ENCODE results near the gene GFRA1.
"Not testable (repeated sequence)": the region's sequence is repeated elsewhere in the genome, so short reads cannot be mapped to it uniquely, and the experiment has no call there.

GFRA1 gene

DNA sequence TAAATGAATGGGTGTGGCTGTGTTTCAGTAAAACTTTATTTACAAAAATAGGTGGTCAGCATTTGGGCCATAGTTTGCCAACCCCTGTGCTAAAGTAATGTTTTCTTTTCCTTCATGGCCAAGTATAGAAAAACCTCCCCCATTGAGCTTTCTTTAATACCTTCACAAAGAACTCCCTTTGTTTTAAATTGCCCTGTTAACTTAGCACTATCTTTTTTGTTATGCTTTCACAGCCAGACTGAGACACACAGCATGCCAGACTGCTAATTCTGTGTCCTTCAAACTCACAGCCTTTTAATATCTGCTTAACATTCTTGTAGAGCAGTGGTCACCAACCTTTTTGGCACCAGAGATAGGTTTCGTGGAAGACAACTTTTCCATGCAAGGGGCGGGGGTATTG lies 78.0 kb downstream of the GFRA1 start:
- DNase-seq: no peak

- DNase-seq: no peak
Observed at GRCh38 chr10:116194061-116194460, 78.9 kb downstream of the GFRA1 start.

- DNase-seq: no peak
Observed at GRCh38 chr10:116190883-116191282, 82.1 kb downstream of the GFRA1 start.

DNA sequence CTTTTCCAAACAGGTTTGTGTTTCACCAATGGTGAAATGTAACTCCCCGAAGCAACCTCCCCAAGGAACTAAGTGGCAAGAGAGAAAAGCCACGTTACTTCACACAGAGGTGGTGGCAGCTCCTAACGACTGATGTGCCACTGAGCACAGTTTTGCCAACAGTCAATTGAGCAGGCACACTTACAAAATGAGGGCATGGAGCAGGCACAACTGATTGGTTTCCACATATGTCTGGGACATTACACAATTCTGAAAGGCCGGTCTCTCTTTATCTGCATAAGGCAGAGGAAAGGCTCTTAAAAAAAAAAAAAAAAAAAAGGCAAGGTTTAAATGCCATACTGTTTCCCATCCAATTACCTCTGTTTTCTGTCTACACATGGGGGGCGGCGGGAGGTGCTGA lies 86.7 kb downstream of the GFRA1 start:
- DNase-seq: no peak

- no peak for DNase-seq
Observed at GRCh38 chr10:116185199-116185867, 87.7 kb downstream of the GFRA1 start.

- no peak for DNase-seq
Observed at GRCh38 chr10:116184512-116184794, 88.6 kb downstream of the GFRA1 start.

GRCh38 chr10:116183733-116184511 lies 89.1 kb downstream of the GFRA1 start:
- DNase-seq: no peak

DNA sequence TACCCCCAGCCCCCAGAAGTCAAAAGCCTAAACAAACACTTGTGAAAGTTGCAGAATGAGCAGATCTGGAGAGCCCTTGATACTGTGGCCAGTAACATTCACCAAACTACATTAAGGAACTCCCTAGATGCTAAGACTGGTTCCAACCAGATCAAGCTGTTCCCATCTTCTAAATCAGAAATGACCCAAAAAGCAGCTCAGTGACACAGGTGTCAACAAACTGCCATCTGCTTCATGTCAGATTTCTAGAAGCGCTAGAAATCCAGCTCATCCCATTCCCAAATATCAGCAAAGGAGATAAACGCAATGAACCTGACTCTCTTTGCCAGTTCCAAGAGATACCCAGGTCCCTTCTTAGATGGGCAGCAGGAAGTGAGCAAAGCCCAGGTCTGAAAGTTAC lies 90.6 kb downstream of the GFRA1 start:
- no peak for DNase-seq

GRCh38 chr10:116178086-116178605 lies 94.9 kb downstream of the GFRA1 start:
- DNase-seq: no peak

GRCh38 chr10:116175231-116175630 lies 97.8 kb downstream of the GFRA1 start:
- no peak for DNase-seq

DNA sequence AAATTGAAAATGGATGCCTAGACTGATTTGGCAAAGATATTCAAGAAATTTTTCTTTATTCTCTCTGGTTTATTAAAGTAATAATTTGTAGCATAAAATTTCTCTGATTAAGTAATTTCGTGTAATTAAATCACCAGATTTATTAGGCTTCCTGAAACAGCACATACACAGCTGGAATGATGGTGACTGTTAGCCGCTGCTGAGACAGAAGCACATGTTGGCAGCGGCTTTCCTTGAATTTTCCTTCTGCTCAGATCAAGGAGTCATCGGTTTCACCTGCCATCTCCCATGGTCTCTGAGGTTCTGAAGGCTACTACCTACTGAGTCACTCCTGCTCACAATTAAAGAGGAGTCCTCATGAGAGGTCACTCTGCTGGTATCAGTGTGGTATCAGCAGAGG lies 101.5 kb downstream of the GFRA1 start:
- DNase-seq: no peak

- no peak for DNase-seq
Observed at GRCh38 chr10:116170815-116171250, 102.2 kb downstream of the GFRA1 start.

GRCh38 chr10:116169782-116170445 lies 103.1 kb downstream of the GFRA1 start:
- DNase-seq: no peak

DNA sequence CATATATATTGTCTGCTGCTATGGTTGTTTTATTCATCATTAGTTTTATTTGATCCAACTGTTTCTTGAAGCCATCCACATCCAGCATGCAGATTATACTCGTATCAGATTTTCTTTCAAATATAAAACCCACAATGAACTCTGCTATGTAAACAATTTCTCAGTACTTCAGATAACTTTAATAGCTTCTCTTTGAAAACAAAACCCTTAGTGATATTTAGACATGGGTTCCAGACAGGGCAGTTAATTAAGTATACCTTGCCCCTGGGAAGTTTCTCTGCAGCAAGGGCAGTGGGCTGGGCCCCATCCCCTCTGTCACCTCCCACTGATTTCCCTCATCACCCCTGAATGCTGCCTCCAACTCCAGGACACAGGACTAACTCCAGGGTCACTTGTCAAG lies 104.3 kb downstream of the GFRA1 start:
- no peak for DNase-seq

DNA sequence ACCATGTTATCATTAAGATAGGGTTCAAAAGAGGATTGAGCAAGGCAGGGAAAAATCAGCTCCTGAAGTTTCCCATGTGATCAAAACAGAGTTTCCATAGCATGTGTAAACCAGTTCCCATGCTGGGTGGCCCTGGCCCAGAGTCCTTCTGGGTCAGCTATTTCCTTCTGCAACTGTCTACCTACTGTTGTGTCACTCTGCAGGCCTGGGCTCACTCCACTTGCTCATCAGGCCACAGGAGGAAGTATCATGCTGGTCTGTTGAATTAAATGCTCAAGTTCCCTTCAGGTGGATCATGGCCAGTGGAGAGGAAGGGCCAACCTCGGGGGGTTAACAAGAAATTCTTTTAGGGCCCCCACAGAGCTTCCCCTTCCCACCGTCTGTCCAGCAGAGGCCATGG lies 104.7 kb downstream of the GFRA1 start:
- no peak for DNase-seq

DNA sequence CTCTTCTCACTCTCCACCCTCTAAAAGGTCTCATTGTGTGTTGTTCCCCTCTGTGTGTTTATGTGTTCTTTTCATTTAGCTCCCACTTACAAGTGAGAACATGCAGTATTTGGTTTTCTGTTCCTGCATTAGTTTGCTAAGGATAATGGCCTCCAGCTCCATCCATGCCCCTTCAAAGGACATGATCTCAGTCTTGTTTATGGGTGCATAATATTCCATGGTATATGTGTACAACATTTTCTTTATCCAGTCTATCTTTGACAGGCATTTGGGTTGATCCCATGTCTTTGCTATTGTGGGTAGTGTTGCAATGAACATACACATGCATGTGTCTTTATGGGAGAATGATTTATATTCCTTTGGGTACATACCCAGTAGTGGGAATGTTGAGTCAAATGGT lies 107.1 kb downstream of the GFRA1 start:
- DNase-seq: not testable (repeated sequence)

GRCh38 chr10:116164291-116164690 lies 108.7 kb downstream of the GFRA1 start:
- DNase-seq: no peak

GRCh38 chr10:116163333-116164131 lies 109.5 kb downstream of the GFRA1 start:
- DNase-seq: no peak

DNA sequence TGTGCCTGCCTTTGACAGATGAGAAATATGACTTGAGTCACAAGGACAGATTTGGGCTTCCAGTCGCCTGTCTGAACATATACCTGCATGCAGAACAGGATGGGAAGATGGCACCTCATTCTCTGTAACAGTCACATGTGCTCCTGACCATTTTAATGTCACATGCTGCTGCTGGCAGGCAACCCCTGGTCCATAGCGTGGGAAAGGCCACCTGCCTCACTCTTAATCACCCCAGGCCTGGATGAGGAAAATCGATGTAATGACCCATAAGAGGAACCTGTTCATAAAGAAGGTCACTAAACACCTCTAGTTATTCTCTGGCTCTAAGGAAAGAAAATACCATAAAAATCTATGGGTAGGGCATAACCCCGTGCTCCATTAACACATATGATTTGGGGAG lies 110.2 kb downstream of the GFRA1 start:
- DNase-seq: no peak

GRCh38 chr10:116160271-116160670 lies 112.7 kb downstream of the GFRA1 start:
- DNase-seq: no peak

DNA sequence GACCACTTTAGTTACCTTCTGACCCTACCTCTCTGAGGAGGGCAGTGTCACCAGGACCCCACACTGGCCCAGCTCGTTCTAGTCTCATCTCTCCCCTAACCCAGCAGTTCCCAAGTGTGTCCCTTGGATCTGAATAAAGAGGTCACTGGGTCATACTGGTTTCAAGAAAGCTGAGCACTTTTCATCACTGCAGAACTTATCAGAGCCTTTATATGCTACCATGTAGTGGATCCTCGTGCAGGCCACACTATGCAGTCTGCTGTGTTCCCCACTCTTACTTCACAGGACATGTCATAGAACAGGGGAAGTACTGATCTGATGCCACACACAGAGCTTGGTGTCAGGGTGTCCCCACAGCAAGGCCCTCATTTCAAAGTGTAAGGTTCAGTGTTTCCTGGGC lies 113.8 kb downstream of the GFRA1 start:
- no peak for DNase-seq

GRCh38 chr10:116158036-116158435 lies 115.0 kb downstream of the GFRA1 start:
- no peak for DNase-seq

- no peak for DNase-seq
Observed at GRCh38 chr10:116157485-116157884, 115.5 kb downstream of the GFRA1 start.

Measured in SHP77 (cell line).